CD4-positive, alpha-beta T cell (primary cell): Measurements from ENCODE around the gene DNAAF5. TPM values are rescaled to one million over a fixed set of nuclear protein-coding genes. Genes with fewer than 3 reads are reported as not detected.

ENCODE experiments used
- ATAC-seq: fragments of 200-7000 bp; cut with Tn5 transposase; one replicate; pipeline ENCODE4 v1.10.0; 2022; ENCODE audit warnings: mild to moderate bottlenecking; ENCODE audit not compliant: poor library complexity
- CTCF ChIA-PET: fragments of 350-600 bp; sonication (Branson Sonifier 250); formaldehyde crosslinking; loops from one replicate; lab custom pipeline; 2021; ENCODE audit warnings: antibody characterized with exemption, inconsistent platforms; lab: Charles Lee
- POLR2A ChIA-PET: fragments of 350-600 bp; sonication (Branson Sonifier 250); formaldehyde crosslinking; loops from one replicate; lab custom pipeline; 2021; ENCODE audit warnings: antibody characterized with exemption, inconsistent platforms; lab: Charles Lee
- DNase-seq, 14 experiments: peaks; one replicate each; pipeline ENCODE4 v3.0.0-alpha.2; 2013 to 2020; ENCODE audit warnings: mixed read lengths in 2 of 14
- H3K27ac ChIP-seq, 2 donors: one replicate each; pipeline versions ENCODE4 v1.5.1 to v1.7.0; 2013; ENCODE audit warnings: low read length in 2 of 2, low read depth in 1 of 2, mild to moderate bottlenecking in 1 of 2
- H3K27me3 ChIP-seq, 2 experiments: 1 replicate in 1 of 2; 2 replicates in 1 of 2; pipeline versions ENCODE4 v1.6.1 to v1.7.0; 2013; ENCODE audit warnings: low read length in 2 of 2, control low read depth in 1 of 2, mild to moderate bottlenecking in 1 of 2, moderate library complexity in 1 of 2; ENCODE audit not compliant: insufficient read depth in 2 of 2, control insufficient read depth in 1 of 2
- H3K36me3 ChIP-seq: one replicate; pipeline ENCODE4 v1.6.1; 2013; ENCODE audit warnings: low read length, control low read depth; ENCODE audit not compliant: insufficient read depth
- H3K4me1 ChIP-seq: one replicate; pipeline ENCODE4 v1.6.1; 2013; ENCODE audit warnings: low read length, control low read depth; ENCODE audit not compliant: insufficient read depth
- H3K4me3 ChIP-seq: one replicate; pipeline ENCODE4 v1.5.1; 2013; ENCODE audit warnings: mild to moderate bottlenecking, low read length, moderate library complexity
- H3K9me3 ChIP-seq, 2 experiments: 1 replicate in 1 of 2; 2 replicates in 1 of 2; pipeline versions ENCODE4 v1.6.1 to v1.7.0; 2013; ENCODE audit warnings: low read length in 2 of 2, mild to moderate bottlenecking in 2 of 2, control low read depth in 1 of 2, moderate library complexity in 1 of 2; ENCODE audit not compliant: control insufficient read depth in 1 of 2, insufficient read depth in 1 of 2
- H3K27ac Mint-ChIP-seq: one replicate; pipeline ENCODE4 v1.8.0; 2020; ENCODE audit warnings: mixed read lengths
- H3K27me3 Mint-ChIP-seq: one replicate; pipeline ENCODE4 v1.8.0; 2021; ENCODE audit warnings: mixed read lengths
- H3K36me3 Mint-ChIP-seq: one replicate; pipeline ENCODE4 v1.8.0; 2021; ENCODE audit warnings: low read depth, mixed read lengths
- H3K4me1 Mint-ChIP-seq: one replicate; pipeline ENCODE4 v1.8.0; 2021; ENCODE audit warnings: low read depth, mixed read lengths
- H3K4me3 Mint-ChIP-seq: one replicate; pipeline ENCODE4 v1.8.0; 2020; ENCODE audit warnings: mild to moderate bottlenecking, mixed read lengths
- H3K9me3 Mint-ChIP-seq: one replicate; pipeline ENCODE4 v1.8.0; 2020; ENCODE audit warnings: mixed read lengths
- CTCF ChIP-seq: fragments of 200-600 bp; IDR thresholded peaks from one replicate; pipeline ENCODE4 v1.8.0; 2022; ENCODE audit warnings: antibody characterized with exemption, mild to moderate bottlenecking
- intact Hi-C, 2 experiments: fragments of 100-400 bp; cut with DNase I in 1 of 2; cut with micrococcal nuclease in 1 of 2; formaldehyde crosslinking; loops; one replicate each; pipeline versions ENCODE4 v1.15.1 to v1.9.0; 2023 to 2025; cut with DNase I, micrococcal nuclease
- total RNA-seq, 174 experiments: library from RNA in 2 of 174; stranded (reverse) in 2 of 174; gene quantifications; one replicate each; pipeline ENCODE4 v1.2.3 and lab custom pipeline; 2021 to 2026

DNAAF5 gene
- total RNA-seq, 2 experiments from 2014 or later, result 4.8 to 6.1 TPM

- Mint-ChIP-seq H3K4me3 (no peak overlapping the region), H3K4me1 (peaks cover 31% of the 10 kb centered on the region), H3K27me3 (no peaks in the 10 kb centered on the region), H3K9me3 (no peaks in the 10 kb centered on the region), H3K27ac (no peak overlapping the region), H3K36me3 (peaks cover 75% of the 10 kb centered on the region)
- peaks cover 29% of the 10 kb centered on the region for H3K36me3 ChIP-seq
- ChIA-PET CTCF (interaction anchor here (0.7 kb wide), 1 partner anchor 49 kb away, joined by 3 read pairs; no protein-coding TSS in a partner anchor), POLR2A (interaction anchor here (2.0 kb wide), 1 partner anchor 19 kb away, joined by 5 read pairs; no protein-coding TSS in a partner anchor)
- no peak for ATAC-seq
- H3K27me3 ChIP-seq, result no peaks in the 10 kb centered on the region
- peaks cover 39% of the 10 kb centered on the region for H3K4me1 ChIP-seq
- H3K4me3 ChIP-seq, result no peak overlapping the region
- peak in 1 of 14 experiments; percentile 20 for DNase-seq
- no peak overlapping the region for H3K27ac ChIP-seq
- TF ChIP-seq CTCF, result no peak
- intact Hi-C loops, result no loop called here
- H3K9me3 ChIP-seq, result no peaks in the 10 kb centered on the region
Observed at GRCh38 chr7:835485-836401, 109.2 kb downstream of the DNAAF5 start.

Other genes with a start within 250 kb of the DNAAF5 start
- under 1 TPM; 0.55 to 0.70 TPM for gene PDGFA, start 206.9 kb upstream of the DNAAF5 start, total RNA-seq
- 10 to 100 TPM; 18.8 to 19.5 TPM for gene PRKAR1B, start 582 bp downstream of the DNAAF5 start, total RNA-seq
- 100 to 1,000 TPM; 104 to 108 TPM for gene SUN1, start 105.8 kb downstream of the DNAAF5 start, total RNA-seq
- gene GET4, start 149.9 kb downstream of the DNAAF5 start, total RNA-seq, result 10 to 100 TPM; 84.4 to 96.4 TPM
- gene ADAP1, start 228.0 kb downstream of the DNAAF5 start, total RNA-seq, result 1 to 10 TPM; 6.8 to 7.2 TPM
- 10 to 100 TPM; 47.7 to 51.8 TPM for gene COX19, start 248.8 kb downstream of the DNAAF5 start, total RNA-seq